Medulla oblongata (tissue), 1 donor: ENCODE results near the gene SLC16A9.
"Not testable (repeated sequence)": the region's sequence is repeated elsewhere in the genome, so short reads cannot be mapped to it uniquely, and the experiment has no call there.

ENCODE experiments used
- DNase-seq: peaks from one replicate; pipeline ENCODE4 v3.0.0-alpha.2; 2015; ENCODE audit errors: extremely low spot score

The SLC16A9 gene

GRCh38 chr10:59675812-59676211 lies 33.8 kb downstream of the SLC16A9 start:
- no peak for DNase-seq

- DNase-seq = no peak
These were observed 35.3 kb downstream of the SLC16A9 start for GRCh38 chr10:59674215-59674836.

GRCh38 chr10:59672150-59672875 lies 37.3 kb downstream of the SLC16A9 start:
- no peak for DNase-seq

- DNase-seq = no peak
These were observed 39.4 kb downstream of the SLC16A9 start for GRCh38 chr10:59670269-59670668.

- DNase-seq = no peak
These were observed 41.6 kb downstream of the SLC16A9 start for GRCh38 chr10:59668096-59668495.

GRCh38 chr10:59666310-59666709 lies 43.3 kb downstream of the SLC16A9 start:
- DNase-seq = no peak

- DNase-seq = not testable (repeated sequence)
These were observed 46.4 kb downstream of the SLC16A9 start for GRCh38 chr10:59663213-59663612.

GRCh38 chr10:59657724-59658123 lies 51.9 kb downstream of the SLC16A9 start:
- no peak for DNase-seq

- DNase-seq = no peak
These were observed 54.3 kb downstream of the SLC16A9 start for GRCh38 chr10:59655309-59655708.

GRCh38 chr10:59654007-59654406 lies 55.6 kb downstream of the SLC16A9 start:
- DNase-seq = peak; percentile 14

- DNase-seq = no peak
These were observed 57.7 kb downstream of the SLC16A9 start for GRCh38 chr10:59651902-59652301.

- DNase-seq = no peak
These were observed 59.9 kb downstream of the SLC16A9 start for GRCh38 chr10:59649606-59650346.

- DNase-seq = peak; percentile 60
These were observed 60.9 kb downstream of the SLC16A9 start for GRCh38 chr10:59648711-59649201.

GRCh38 chr10:59644841-59645240 lies 64.8 kb downstream of the SLC16A9 start:
- no peak for DNase-seq

GRCh38 chr10:59641688-59642087 lies 68.0 kb downstream of the SLC16A9 start:
- not testable (repeated sequence) for DNase-seq

- DNase-seq = no peak
These were observed 74.0 kb downstream of the SLC16A9 start for GRCh38 chr10:59635502-59636290.

- DNase-seq = no peak
These were observed 75.5 kb downstream of the SLC16A9 start for GRCh38 chr10:59634102-59634501.

GRCh38 chr10:59633063-59633462 lies 76.6 kb downstream of the SLC16A9 start:
- no peak for DNase-seq

- no peak for DNase-seq
These were observed 77.5 kb downstream of the SLC16A9 start for GRCh38 chr10:59631882-59632807.

- DNase-seq = no peak
These were observed 78.4 kb downstream of the SLC16A9 start for GRCh38 chr10:59631237-59631636.

- DNase-seq = no peak
These were observed 80.7 kb downstream of the SLC16A9 start for GRCh38 chr10:59628965-59629364.
